ENCODE measurements around the gene MN1. TPM values are rescaled to one million over a fixed set of nuclear protein-coding genes. Genes with fewer than 3 reads are reported as not detected.

MN1 gene
- total RNA-seq, 1 experiment from 2014 or later: 8.2 TPM

DNA sequence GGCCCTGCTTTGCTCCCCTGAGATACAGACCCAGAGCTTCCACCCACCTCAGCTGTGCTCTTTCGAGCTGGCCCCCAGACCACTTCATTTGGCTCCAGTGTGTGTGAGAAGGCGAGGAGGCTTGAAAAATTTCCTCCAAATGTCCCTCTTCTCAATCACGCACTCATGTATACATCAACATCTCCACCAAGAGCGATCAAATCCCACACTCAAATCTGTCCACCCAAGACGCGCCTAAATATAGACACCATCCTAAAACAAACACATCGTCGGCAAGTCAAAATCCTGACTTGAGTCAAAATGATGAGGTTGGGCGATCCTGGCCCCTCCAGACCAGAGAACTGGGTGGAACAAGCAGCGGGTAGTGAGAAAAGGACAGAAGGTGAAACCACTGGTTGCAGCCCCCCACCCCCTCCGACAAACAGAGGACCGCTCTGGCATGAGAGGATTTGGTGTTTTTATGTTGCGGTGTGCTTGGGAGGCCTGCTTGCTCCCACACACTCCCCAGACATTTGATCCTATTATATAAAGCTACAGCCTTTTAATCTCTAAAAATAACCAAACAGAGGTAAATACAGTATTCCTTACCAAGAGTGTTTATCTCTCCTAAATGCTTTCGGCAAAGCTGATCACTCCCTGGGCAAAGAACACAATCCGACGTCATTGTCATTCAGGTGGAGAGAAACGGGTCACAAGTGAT, 10.2 kb downstream of the MN1 start:
- intact Hi-C loops (cut with micrococcal nuclease; ENCODE audit: unreplicated experiment): no loop called here
- Histone ChIP-seq H3K4me2 (no peak overlapping the region), H3K27ac (no peak overlapping the region), H4K20me1 (ENCODE audit: insufficient read depth) (no peaks in the 10 kb centered on the region), H3K4me1 (replicated peaks; ENCODE audit: insufficient read depth) (0 out of 2 replicates have a peak, but pooled peaks cover 6% of the 10 kb centered on the region), H3K9me2 (ENCODE audit: insufficient read depth) (no peaks in the 10 kb centered on the region), H2AFZ (no peak overlapping the region), H3F3A (ENCODE audit: insufficient read depth, low read depth) (no peaks in the 10 kb centered on the region), H3K79me2 (ENCODE audit: low read depth) (no peaks in the 10 kb centered on the region), H3K9me3 (ENCODE audit: insufficient read depth, low read depth) (no peaks in the 10 kb centered on the region), H3K4me3 (no peak overlapping the region), H3K27me3 (ENCODE audit: insufficient read depth, low read depth) (no peaks in the 10 kb centered on the region), H3K36me3 (ENCODE audit: low read depth) (no peaks in the 10 kb centered on the region)
- ChIA-PET POLR2A (ENCODE audit: unreplicated experiment) (no interaction called here), CTCF (no interaction called here)
- no peak for DNase-seq
- no TSS peak for BruUV-seq (replicated peaks)
- TF ChIP-seq EZH2 (IDR thresholded peaks at IDR 0.05; ENCODE audit: low read depth): no peak
- TF ChIP-seq, protein P1, sequence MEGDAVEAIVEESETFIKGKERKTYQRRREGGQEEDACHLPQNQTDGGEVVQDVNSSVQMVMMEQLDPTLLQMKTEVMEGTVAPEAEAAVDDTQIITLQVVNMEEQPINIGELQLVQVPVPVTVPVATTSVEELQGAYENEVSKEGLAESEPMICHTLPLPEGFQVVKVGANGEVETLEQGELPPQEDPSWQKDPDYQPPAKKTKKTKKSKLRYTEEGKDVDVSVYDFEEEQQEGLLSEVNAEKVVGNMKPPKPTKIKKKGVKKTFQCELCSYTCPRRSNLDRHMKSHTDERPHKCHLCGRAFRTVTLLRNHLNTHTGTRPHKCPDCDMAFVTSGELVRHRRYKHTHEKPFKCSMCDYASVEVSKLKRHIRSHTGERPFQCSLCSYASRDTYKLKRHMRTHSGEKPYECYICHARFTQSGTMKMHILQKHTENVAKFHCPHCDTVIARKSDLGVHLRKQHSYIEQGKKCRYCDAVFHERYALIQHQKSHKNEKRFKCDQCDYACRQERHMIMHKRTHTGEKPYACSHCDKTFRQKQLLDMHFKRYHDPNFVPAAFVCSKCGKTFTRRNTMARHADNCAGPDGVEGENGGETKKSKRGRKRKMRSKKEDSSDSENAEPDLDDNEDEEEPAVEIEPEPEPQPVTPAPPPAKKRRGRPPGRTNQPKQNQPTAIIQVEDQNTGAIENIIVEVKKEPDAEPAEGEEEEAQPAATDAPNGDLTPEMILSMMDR (conservative IDR thresholded peaks at IDR 0.05): no peak

DNA sequence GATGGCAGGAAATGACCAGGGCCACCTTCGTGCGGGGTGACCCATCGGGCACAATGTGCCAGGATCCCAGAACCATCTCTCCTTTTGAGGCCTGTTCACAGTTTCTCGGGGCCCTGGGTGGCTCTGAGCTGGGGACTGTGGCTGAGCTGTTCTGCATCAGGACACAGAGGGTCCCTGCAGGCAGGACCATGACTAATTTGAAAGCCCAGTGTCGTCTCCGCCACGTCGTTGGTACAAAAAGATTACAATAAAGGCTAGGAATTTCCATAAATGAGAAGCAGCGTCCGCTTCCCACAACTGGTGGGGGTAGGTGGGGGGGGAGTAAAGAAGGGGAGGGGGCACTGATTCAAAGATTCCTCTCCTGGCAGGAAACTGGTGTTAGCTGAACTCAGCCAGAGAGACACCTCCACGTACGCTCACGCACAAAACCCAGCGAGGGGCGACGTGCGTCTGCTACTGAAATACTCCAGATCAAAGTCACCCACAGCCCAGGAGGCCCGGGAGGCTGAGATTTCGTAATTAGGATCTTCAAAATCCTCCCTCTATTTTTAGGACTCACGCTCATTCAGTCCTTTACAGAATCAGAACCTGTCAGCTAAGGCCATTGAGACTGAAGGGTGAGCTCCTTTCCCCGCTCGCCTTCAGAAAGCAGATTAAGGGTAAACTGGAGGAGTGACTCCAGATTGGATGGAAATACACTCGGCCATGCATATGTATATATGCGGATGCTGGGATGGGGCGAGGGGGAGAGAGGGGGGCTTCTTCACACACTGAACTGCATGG, 11.0 kb downstream of the MN1 start:
- Histone ChIP-seq H3K79me2 (ENCODE audit: low read depth) (no peaks in the 10 kb centered on the region), H3K4me1 (replicated peaks; ENCODE audit: insufficient read depth) (0 out of 2 replicates have a peak, but pooled peaks cover 3% of the 10 kb centered on the region), H3K4me3 (no peak overlapping the region), H2AFZ (no peak overlapping the region), H4K20me1 (ENCODE audit: insufficient read depth) (no peaks in the 10 kb centered on the region), H3K9me3 (ENCODE audit: insufficient read depth, low read depth) (no peaks in the 10 kb centered on the region), H3K4me2 (no peak overlapping the region), H3K9me2 (ENCODE audit: insufficient read depth) (no peaks in the 10 kb centered on the region), H3K27me3 (ENCODE audit: insufficient read depth, low read depth) (no peaks in the 10 kb centered on the region), H3F3A (ENCODE audit: insufficient read depth, low read depth) (no peaks in the 10 kb centered on the region), H3K36me3 (ENCODE audit: low read depth) (no peaks in the 10 kb centered on the region), H3K27ac (no peak overlapping the region)
- no TSS peak for BruUV-seq (replicated peaks)
- no peak for DNase-seq
- ChIA-PET CTCF (no interaction called here), POLR2A (ENCODE audit: unreplicated experiment) (no interaction called here)
- TF ChIP-seq, protein P1 (conservative IDR thresholded peaks at IDR 0.05): no peak
- TF ChIP-seq EZH2 (IDR thresholded peaks at IDR 0.05; ENCODE audit: low read depth): no peak
- intact Hi-C loops (cut with micrococcal nuclease; ENCODE audit: unreplicated experiment): no loop called here

DNA sequence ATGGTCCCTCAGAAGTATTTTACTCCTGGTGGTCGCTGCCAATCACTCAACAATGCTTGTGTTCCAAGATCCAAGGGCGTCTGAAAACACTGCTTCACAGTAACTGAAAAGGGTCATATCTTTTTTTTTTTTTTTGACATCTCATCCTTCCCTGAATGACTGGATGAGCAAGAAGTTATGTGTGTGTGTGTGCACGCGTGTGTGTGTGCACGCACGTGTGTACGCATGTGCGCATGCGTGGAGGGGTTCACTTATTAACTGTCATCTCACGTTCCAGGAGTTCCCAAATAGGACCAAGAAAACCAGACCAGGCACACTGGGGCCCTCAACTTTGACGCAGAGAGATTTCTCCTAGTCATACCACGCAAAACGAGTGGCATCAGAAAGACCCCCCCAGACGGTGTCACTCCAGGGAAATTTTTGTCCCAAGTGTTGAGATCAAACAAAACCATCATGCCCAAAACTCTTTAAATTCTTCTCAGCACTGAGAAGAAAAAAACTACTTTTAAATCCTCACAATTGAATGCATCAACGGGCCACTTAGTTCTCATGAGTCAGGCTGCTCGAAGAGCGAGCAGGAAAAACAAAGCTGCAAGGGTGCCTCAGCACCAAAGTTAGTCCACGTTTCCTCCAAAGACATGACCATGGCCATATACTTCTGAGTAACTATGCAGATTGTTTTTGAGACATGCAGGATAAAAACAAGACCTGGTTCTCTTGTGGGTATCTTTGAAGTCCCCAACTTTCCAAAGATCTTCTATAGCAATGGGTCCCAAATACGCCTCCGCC, 12.9 kb downstream of the MN1 start:
- H3K9me2 ChIP-seq (ENCODE audit: insufficient read depth): no peaks in the 10 kb centered on the region
- H3K9me3 ChIP-seq (ENCODE audit: insufficient read depth, low read depth): no peaks in the 10 kb centered on the region
- no peak for DNase-seq
- CTCF ChIA-PET: no interaction called here
- H3K27me3 ChIP-seq (ENCODE audit: insufficient read depth, low read depth): no peaks in the 10 kb centered on the region
- no peaks in the 10 kb centered on the region for H3K4me1 ChIP-seq (replicated peaks; ENCODE audit: insufficient read depth)
- intact Hi-C loops (cut with micrococcal nuclease; ENCODE audit: unreplicated experiment): no loop called here
- H3K36me3 ChIP-seq (ENCODE audit: low read depth): no peaks in the 10 kb centered on the region
- no TSS peak for BruUV-seq (replicated peaks)
- no peak for TF ChIP-seq EZH2 (IDR thresholded peaks at IDR 0.05; ENCODE audit: low read depth)
- TF ChIP-seq, protein P1 (conservative IDR thresholded peaks at IDR 0.05): no peak
- no peaks in the 10 kb centered on the region for H3K79me2 ChIP-seq (ENCODE audit: low read depth)
- H4K20me1 ChIP-seq (ENCODE audit: insufficient read depth): no peaks in the 10 kb centered on the region
- H3K4me2 ChIP-seq: no peak overlapping the region
- no peaks in the 10 kb centered on the region for H3F3A ChIP-seq (ENCODE audit: insufficient read depth, low read depth)
- H2AFZ ChIP-seq: no peak overlapping the region
- no peak overlapping the region for H3K4me3 ChIP-seq
- no peak overlapping the region for H3K27ac ChIP-seq
- POLR2A ChIA-PET (ENCODE audit: unreplicated experiment): no interaction called here

All from PC-9 (cell line).